Activated CD4-positive, alpha-beta T cell treated with anti-CD3 and anti-CD28 coated beads for 1 hour (primary cell): ENCODE measurements around the gene TRIO.

Source experiments
- DNase-seq: peaks from one replicate; pipeline ENCODE4 v3.0.0-alpha.2; 2020

The TRIO gene

GRCh38 chr5:14231156-14231555 lies 88.0 kb downstream of the TRIO start:
- no peak for DNase-seq

DNA sequence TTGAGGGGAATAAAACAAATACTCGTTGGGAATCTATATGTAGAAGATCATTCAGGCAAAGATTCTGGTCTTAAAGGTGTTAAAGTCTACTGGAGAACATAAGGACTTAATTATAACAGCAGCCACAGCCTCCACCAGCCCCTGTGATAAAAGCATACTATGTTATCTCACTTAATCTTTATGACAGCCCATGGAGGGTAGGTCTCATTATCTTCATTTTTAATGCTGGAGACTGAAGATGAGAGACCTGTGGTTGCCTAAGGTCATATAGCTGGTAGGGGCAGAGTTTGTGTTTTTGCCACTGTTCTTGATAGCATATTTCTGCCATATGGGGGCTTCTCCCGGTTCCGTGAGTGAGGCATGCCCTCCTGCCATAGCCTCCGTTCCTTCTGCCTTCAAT lies 88.7 kb downstream of the TRIO start:
- DNase-seq, result no peak

DNA sequence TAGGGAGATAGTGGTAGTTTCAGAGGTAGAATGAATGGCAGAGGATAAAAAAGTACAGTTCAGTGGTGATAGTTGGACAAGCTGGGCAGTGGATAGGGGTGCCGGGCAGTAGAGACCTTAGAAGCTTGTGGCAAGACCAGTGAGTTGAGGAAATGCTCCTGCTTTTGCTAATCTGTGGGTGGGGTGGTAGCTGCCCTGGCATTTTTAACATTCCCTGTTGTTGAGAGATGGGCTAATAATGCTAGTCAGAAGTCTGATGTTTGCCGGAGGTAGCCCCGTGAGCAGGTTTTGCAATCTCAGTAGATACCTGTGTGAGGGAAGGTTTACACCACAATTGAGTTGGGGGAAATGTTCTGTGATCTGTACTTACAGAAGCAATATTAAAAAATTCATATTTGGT lies 91.1 kb downstream of the TRIO start:
- DNase-seq, result no peak

DNA sequence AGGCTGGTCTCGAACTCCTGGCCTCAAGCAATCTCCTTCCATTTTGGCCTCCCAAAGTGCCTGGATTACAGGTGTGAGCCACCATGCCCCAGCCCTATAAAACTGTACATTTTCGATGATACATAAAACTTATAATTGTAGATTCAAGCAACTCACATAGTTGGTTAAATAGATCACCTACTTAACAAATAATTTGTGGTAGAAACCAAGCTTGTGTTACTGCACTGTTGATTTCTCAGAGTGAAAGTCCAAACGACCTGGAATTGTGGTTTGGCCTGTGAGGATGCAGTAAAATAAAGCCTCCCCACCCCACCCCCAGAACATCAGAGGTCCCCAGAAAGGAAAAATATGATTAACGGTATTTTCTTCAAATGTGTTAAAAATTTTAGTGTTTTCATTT lies 92.7 kb downstream of the TRIO start:
- no peak for DNase-seq

- no peak for DNase-seq
These were observed 93.6 kb downstream of the TRIO start for GRCh38 chr5:14236757-14237156.

DNA sequence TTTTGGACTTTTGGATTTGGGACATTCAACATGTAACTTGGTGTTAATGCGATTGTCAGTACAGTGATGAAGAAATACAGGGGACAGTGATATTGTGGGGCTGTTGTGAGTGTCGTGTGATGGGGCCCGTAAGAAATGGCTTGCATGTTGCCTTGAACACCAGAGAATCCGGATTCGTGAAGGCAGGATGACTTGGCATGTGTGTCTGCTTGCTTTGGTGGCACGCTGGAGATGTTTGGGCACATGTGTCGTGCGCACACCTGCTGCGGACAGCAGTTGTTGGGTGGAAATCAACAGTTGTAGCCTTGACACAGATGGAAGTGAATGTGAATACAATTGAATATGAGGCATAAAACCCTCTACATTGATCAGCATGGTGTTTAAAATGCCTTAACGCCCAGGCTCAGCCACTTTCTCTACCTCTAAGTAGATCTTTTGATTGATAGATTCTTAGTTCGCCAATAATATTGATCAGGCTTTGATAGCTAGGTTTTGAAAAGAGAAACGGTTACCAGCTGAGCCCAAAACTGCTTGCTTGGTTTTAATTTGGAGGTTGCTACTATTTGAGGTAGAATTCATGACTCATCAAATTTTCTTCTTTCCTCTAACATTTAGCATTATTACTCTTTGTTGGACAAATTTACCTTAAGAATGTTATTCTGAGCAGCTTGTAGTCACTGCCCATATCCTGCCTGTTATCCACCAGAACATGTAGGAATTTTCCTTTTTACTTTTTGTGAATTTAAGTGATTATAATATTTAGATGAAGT lies 94.4 kb downstream of the TRIO start:
- no peak for DNase-seq

DNA sequence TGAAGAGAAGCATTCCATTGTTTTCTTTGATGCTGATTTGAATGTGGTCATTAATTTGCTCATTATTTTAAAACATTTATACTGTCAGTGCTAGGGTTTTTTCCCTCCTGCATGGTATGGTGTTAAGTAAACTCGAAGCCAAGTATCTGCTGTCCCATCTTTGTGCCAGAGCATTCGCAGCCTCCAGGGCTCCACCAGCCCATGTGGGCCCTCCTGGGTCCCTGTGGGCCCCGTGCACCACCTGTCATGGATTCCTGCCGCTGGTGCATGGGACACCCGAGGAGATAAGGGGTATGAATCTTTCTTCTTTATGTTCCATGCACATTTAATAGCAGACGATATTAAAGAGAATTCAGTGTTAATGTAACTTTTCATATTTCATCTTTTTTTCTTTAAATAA lies 95.1 kb downstream of the TRIO start:
- no peak for DNase-seq

DNA sequence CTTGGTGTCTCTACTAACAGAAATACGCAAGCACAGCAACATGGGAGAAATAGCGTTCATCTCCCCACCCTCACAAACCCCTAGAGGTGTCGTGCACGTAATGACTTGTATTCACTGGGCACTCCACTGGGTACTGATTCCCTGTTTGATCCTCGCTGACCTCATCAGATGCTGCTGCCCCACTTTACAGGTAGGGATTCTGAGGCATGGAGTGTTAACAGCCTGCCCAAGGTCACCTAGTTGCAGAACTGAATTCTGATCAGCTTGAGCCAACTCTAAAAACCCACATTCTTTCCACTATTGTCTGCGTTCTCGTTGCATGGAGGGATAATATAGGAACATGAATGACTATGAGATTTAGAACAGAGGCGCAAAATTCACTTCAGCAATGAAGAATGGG lies 96.3 kb downstream of the TRIO start:
- no peak for DNase-seq

DNA sequence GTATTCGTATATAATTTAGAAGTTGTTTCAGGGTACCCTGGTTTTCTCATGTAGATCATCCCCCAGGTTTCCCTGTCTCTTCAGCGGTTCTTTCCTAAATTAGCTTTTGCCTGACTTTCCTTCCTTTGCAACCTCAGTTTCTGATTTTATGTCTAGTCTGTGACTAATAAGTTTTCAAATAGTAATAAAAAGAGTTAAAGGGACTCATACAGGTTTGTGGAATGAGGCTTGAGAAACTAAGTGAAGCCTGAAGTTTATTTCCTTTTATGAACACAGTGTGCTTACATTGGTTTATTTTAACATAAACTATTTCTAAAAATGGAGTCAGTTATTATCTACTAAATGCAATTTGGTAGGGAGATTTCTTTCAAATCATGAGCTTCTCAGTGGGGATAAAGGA lies 96.8 kb downstream of the TRIO start:
- DNase-seq, result no peak

DNA sequence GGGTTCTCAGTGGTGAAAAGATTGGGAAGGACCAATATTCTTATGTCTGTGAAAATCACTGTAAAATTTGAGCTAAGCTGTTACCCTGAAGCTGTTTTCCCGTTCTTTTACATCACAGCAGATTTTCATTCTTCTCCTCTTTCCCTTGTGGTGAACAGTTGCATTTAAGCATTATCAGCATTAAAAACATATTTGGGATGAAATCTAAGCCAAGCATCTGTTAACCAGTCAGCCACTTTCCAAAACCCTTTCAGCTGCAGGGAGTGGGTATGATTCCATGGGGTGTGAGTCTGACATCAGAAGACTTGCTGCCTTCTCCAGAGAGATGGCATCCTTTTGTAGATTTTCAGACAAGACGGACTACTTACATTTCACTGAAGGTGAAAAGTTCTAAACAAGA lies 97.2 kb downstream of the TRIO start:
- DNase-seq, result no peak

DNA sequence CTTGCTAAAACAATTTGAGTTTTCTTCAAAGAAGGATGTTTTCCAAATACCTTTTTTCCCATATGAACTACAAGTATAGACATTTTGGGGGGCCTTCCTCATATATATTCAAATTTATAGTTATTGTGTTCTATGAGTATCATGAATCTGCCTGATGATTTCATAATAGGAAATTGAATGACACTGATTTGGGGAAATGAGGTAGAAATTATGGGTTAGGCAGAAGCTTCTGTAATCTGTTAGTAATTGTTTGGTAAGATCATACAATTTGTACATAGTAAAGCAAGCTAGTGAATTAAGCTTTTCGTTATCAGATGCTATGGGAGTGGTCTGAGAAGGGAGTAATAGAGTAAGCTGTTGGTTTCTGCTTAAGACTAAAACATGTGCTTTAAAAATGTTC lies 98.0 kb downstream of the TRIO start:
- no peak for DNase-seq

GRCh38 chr5:14242447-14242846 lies 99.3 kb downstream of the TRIO start:
- no peak for DNase-seq

- no peak for DNase-seq
These were observed 99.8 kb downstream of the TRIO start for GRCh38 chr5:14242871-14243383.

DNA sequence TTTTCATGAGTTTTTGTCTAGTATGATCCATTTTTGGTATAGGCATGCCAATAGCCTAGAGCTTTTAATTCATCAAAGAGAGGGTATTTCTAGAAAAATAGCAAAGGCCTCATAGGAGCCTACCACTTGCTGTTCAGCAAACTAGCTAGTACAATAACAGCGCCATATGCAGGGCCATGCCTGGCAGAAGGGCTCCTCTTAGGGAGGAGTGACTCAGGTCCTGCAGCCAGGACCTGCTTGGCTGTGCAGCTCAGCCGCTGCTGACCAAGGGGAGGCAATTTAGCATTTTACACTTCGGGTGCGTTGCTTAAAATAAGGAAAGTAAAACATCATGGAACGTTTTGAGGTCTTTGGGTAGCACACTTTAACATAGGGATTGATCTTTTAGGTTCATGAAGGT lies 100.6 kb downstream of the TRIO start:
- no peak for DNase-seq

DNA sequence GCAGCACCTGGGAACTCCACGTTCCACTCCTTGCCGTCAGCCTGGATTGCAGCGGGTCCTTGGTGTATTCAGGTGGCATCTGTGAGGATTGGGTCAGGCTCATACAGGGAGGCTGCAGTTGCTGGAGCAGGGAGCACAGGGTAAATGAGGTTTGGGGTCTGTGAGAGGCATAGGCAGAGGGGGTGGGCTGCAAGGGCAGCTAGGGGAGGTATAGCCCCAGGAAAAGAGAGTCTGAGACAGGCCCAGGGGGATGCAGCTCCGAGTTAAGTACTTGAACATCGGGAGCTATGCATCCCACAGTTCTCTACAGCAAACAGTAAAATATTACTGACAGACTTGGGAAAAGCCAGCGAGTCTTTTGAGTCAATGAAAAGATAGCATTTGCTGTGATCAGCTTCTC lies 101.6 kb downstream of the TRIO start:
- DNase-seq, result no peak

DNA sequence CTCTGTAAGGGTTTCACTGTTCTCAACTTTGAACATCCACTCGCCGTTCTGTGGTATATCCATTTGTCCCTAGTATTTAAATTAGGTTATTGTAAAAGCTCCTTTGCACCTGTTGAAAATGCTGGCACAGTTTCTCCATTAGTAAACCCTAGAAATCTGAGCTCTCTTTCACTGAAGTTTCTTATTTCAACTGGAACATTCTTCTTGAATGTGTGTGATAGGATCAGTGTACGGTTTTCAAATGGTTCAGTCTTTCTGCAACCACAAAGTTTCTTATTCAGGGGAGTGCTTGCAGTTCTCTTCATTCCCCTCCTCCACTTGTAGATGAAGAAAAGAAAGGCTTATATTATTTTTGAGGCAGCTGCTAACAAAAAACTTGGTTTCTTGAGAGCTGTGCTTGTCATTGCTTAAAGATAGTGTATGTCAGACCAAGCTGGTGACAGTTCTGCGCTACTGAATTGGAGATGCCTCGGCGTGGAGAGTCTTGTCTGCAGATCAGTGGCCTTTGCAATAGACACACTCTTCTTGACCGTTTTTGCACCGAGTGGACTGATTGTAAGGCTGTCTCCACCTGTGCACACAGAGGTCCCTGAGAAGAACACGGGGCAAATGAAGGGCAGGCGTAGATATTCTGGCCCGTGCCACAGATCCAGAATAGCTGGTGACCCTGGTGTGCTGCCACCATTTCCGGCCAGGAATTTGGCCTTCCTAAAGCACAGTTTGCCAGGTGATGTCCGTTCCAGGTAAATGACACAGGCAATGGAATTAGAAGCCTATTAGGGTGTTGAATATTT lies 102.2 kb downstream of the TRIO start:
- DNase-seq, result no peak

- DNase-seq, result no peak
These were observed 103.4 kb downstream of the TRIO start for GRCh38 chr5:14246350-14247053.

DNA sequence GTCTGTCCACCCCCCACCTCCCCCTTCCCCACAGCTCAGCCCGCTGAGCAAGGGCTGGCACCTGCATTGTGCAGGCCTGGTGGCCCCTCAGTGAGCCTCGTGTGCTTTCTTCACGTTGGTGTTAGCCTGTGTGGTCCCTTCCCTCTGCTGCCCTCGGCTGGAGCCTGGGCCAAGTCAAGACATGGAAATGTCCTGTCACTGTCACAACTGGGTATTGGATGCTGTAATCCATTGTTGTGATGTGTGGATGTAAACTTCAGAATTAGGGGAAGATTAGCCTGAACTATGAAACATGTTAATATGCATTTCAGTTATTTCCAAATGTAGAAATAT lies 103.9 kb downstream of the TRIO start:
- no peak for DNase-seq

DNA sequence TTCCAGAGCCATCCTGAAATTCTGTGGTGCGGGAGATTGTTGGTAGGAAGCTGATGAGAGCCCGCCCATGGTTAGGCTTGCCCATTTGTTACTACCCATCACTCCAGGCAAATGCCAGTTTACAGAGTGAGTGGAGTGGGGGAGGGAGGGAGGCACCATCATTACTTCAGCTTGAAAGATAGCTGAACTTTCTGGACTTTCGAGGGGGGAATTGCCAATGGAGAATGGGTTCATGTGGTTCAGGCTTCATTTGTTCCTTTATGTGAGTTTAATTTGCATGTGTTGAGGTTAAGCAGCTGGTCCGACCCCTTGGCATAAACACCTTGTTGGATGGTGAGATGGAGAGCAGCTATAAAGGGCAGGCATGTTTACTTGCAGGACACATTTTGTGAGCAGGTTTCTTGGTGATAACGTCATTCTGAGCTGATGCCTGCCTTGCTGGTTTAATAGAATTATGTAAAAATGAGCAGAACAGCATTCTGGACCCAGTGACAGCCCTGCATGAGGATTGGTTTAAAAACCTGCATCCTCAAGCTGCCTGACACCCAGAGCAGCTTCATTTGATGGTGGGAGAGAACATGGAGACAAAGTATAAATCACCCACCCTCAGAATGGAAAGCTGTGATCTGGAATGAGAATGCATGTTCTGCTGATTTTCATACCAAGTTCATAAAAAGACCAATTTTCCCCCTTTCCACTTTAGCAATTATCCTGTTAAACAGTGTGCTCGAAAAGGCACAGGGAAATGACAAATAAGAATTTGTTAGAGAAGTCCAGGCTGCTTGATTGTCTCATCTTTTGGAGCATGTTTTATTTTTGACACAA lies 106.3 kb downstream of the TRIO start:
- no peak for DNase-seq

GRCh38 chr5:14250084-14250695 lies 107.0 kb downstream of the TRIO start:
- no peak for DNase-seq

DNA sequence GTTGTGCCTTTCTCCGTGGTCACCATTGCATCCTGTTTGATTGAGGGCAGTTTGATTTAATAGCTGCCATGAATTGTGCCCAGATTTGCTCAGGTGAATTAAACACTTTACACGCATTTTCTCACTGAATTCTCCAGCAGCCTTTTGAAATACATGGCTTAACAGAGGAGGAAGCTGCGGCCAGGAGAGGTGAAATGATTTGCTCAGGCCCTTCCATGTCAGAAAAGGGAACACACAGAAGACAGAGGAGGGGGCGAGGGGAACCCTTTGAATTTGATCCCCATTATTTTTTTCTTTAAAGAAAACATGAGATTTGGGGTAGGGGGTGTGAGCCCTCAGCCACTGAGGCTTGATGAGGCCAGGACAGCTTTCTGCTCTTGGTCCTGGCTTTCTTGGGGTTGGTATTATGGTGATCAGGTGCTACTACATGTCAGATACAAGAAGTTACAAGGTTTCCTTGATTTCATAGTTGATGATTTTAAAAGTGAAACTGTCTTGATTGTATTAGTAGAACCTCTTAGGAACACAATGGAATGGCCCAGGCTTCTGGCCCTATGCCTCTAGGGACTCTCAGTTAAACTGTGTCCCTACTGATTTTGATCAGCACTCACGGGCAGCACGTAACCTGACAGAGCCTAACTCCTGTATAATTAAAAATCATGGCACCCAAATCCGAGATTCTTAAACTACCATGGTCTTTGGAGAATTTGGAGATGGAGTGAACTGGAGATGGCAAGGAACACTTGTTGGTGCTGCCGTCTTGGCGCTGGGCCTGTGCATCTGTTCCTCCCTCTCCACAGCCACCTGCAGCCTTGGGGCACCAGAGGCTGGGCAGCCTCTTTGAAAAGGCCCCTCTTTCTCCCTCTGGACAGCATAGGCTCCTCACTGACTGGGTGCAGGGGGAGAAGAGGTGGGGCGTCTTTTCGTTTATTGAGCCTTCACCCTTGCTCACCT lies 107.9 kb downstream of the TRIO start:
- no peak for DNase-seq
